GM12872 (cell line): ENCODE measurements around the gene TUBE1.

Source experiments
- CTCF ChIP-seq: IDR thresholded peaks from 3 replicates; pipeline ENCODE4 v1.5.1; 2011; ENCODE audit warnings: low read depth, mild to moderate bottlenecking, low read length, moderate library complexity; ENCODE audit not compliant: insufficient read depth

Gene TUBE1

GRCh38 chr6:112049026-112049799 is 38.1 kb downstream of the TUBE1 start:
- no peak for TF ChIP-seq CTCF

DNA sequence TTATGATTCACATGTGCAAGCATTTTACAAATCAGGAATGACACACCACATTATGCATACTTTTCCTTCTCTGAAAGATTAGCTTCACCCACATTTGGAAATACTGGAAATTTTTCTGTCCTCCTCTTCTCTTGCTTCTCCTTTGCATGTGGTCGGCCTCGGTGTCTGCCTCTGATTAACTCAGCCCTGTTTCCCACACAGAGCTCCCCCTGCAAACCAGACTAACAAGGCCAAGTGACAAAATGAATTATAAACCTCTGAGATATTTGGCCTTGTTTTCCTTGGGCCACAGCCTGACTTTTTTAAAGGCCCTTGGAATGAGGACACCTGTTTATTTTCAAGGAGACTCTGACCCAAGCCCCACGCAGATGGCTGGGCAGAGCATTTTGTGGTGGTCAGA is 42.4 kb downstream of the TUBE1 start:
- no peak for TF ChIP-seq CTCF

DNA sequence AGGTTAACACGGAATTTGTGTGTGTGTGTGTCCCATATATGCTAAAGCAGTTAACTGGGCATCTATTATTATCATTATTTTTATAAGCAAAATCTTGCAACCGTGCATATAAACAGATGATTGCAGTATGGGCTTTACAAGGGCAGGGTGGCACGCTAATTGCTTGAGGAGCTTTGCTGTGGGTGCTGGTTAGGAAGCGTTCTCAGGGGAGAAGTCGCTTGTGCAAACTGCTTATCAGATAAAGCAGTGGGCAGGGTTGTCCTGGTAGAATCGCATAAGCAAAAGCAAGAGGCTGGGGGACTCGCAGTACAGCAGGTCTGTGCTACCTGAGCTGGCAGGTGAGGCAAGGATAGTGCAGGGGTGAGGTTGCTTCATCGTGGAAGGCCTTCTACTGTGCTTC is 43.1 kb downstream of the TUBE1 start:
- no peak for TF ChIP-seq CTCF

GRCh38 chr6:112043032-112044007 is 44.0 kb downstream of the TUBE1 start:
- peak; percentile 93 for TF ChIP-seq CTCF

DNA sequence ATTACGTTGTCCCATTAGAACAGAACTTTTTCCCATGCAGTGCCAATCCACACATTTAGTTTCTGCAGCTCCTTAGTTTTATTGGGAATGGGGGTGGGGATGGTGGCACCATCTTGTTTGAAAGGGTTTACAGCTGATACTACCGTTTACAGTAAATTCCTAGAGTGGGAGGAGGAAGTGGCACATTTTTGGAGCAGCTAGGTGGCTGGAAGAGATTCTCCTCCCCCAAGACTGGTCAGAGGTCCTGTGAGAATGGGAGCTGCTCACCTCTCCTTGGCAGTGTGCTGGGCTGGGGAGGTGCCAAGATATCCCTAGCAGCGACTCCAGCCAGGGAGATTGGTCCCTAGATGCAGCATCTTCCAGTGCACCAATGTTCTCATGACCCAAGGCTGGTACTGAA is 45.7 kb downstream of the TUBE1 start:
- no peak for TF ChIP-seq CTCF

DNA sequence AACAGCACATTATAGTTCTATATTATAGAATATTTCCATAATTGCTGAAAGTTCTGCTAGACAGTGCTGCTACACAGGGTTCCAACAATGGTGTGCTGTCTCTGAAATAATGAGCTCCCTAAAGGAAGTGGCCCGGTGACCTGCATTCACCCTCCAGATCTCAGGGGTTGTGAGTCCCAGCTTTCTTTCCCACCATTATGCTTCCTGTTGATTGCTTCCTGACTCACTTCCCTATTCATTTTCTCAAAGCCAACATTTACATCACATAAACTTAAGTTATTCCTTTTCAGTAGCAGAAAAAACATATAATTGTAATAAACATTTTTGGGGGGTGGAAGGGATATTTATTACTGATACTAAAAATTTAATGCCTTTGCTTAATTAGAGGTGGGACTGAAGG is 46.3 kb downstream of the TUBE1 start:
- TF ChIP-seq CTCF, result no peak

DNA sequence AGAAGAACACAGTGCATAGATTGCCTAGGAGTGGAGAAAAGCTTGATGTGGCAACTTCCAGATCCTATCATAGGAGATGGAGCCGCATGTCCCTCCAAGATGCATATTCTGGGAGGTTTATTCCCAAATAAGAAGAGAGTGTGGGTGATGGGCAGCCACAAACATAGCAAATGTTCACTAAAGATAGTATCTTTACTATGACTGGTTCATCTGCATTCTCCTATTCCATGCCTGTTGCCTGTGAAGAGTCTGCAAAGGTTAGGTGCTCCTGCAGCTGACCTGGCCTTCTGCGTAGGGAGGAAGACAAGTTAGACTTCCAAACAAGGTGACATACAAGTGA is 47.9 kb downstream of the TUBE1 start:
- no peak for TF ChIP-seq CTCF
